HCT116 (cell line): ENCODE results near the gene SPIB. TPM values are rescaled to one million over a fixed set of nuclear protein-coding genes. Genes with fewer than 3 reads are reported as not detected.

Source experiments
- ATAC-seq: fragments of 200-7000 bp; cut with Tn5 transposase; 2 replicates; pipeline ENCODE4 v1.9.1; 2020; ENCODE audit warnings: mild to moderate bottlenecking, moderate library complexity
- BruUV-seq: library from RNA; stranded (reverse); fragments of 400-500 nt; replicated peaks from 2 replicates; lab custom pipeline; 2021; lab: Mats Ljungman, UMichigan
- CTCF ChIA-PET: fragments of 300-600 bp; sonication (Branson Sonifier 250); formaldehyde crosslinking; loops from one replicate; lab custom pipeline; 2021; ENCODE audit warnings: antibody characterized with exemption; lab: Charles Lee
- POLR2A ChIA-PET: fragments of 300-600, 350-600 bp; sonication (Branson Sonifier 250); formaldehyde crosslinking; loops from one replicate; lab custom pipeline; 2021; ENCODE audit warnings: antibody characterized with exemption; lab: Charles Lee
- RAD21 ChIA-PET, 2 experiments: fragments of 300-600 bp; sonication (Branson Sonifier 250); formaldehyde crosslinking; loops; one replicate each; lab custom pipeline; 2023; ENCODE audit warnings: low total read pairs in 2 of 2; ENCODE audit not compliant: uncharacterized antibody in 2 of 2, unreplicated experiment in 2 of 2, low non-redundant PET in 1 of 2; lab: Charles Lee
- DNase-seq: peaks from one replicate; pipeline ENCODE4 v3.0.0-alpha.2; 2010; ENCODE audit warnings: low read depth, low spot score
- H2AFZ ChIP-seq: fragments of 200-600 bp; shearing (Covaris generic), sonication (generic); 2 replicates; pipeline ENCODE4 v1.6.1; 2017; ENCODE audit warnings: low read depth, mixed run types, mixed read lengths, antibody characterized with exemption, low read length; ENCODE audit not compliant: poor library complexity, severe bottlenecking
- H3K27ac ChIP-seq: 2 replicates; pipeline ENCODE4 v1.5.1; 2012; ENCODE audit warnings: low read depth, low read length
- H3K27me3 ChIP-seq: fragments of 200-600 bp; sonication (generic); 2 replicates; pipeline ENCODE4 v1.6.1; 2016; ENCODE audit warnings: mixed run types, low read length, mixed read lengths; ENCODE audit not compliant: insufficient read depth
- H3K36me3 ChIP-seq, 2 experiments: fragments of 200-500 bp in 1 of 2; fragments of 200-600 bp in 1 of 2; sonication (Bioruptor generic) in 1 of 2; sonication (generic) in 1 of 2; 2 replicates each; pipeline versions ENCODE4 v1.5.1 to v1.6.1; 2014 to 2016; ENCODE audit warnings: low read length in 2 of 2, inconsistent platforms in 1 of 2, mixed read lengths in 1 of 2, mixed run types in 1 of 2; ENCODE audit not compliant: insufficient read depth in 2 of 2, control insufficient read depth in 1 of 2
- H3K4me1 ChIP-seq, 2 experiments: fragments of 200-600 bp in 1 of 2; sonication (generic) in 1 of 2; 2 replicates each; pipeline versions ENCODE4 v1.5.1 to v1.6.1; 2012 to 2017; ENCODE audit warnings: low read length in 2 of 2, inconsistent platforms in 1 of 2, mild to moderate bottlenecking in 1 of 2, mixed read lengths in 1 of 2, mixed run types in 1 of 2, moderate library complexity in 1 of 2; ENCODE audit not compliant: insufficient read depth in 2 of 2, control insufficient read depth in 1 of 2
- H3K4me2 ChIP-seq: fragments of 200-600 bp; sonication (generic); 2 replicates; pipeline ENCODE4 v1.6.1; 2017; ENCODE audit warnings: mixed run types, low read length, mixed read lengths
- H3K4me3 ChIP-seq, 2 experiments: fragments of 200-600 bp in 1 of 2; sonication (generic) in 1 of 2; replicated peaks in 1 of 2; 2 replicates each; pipeline ENCODE4 v1.5.1; 2011 to 2016; ENCODE audit warnings: low read length in 2 of 2, control low read depth in 1 of 2, low read depth in 1 of 2, mild to moderate bottlenecking in 1 of 2, mixed read lengths in 1 of 2, mixed run types in 1 of 2
- H3K79me2 ChIP-seq: fragments of 200-600 bp; sonication (generic); 2 replicates; pipeline ENCODE4 v1.6.1; 2017; ENCODE audit warnings: mild to moderate bottlenecking, mixed run types, low read length, moderate library complexity, mixed read lengths; ENCODE audit not compliant: insufficient read depth
- H3K9ac ChIP-seq: fragments of 200-600 bp; sonication (generic); 2 replicates; pipeline ENCODE4 v1.6.1; 2016; ENCODE audit warnings: low read length, mixed read lengths
- H3K9me2 ChIP-seq: fragments of 200-600 bp; sonication (generic), shearing (Covaris generic); 2 replicates; pipeline ENCODE4 v1.6.1; 2017; ENCODE audit warnings: mixed run types, mild to moderate bottlenecking, moderate library complexity; ENCODE audit not compliant: insufficient read depth
- H3K9me3 ChIP-seq, 2 experiments: fragments of 200-500 bp in 1 of 2; fragments of 200-600 bp in 1 of 2; sonication (Bioruptor generic) in 1 of 2; sonication (generic) in 1 of 2; 2 replicates each; pipeline ENCODE4 v1.6.1; 2014 to 2017; ENCODE audit warnings: low read length in 2 of 2, mixed read lengths in 2 of 2, inconsistent platforms in 1 of 2, low read depth in 1 of 2, mild to moderate bottlenecking in 1 of 2, mixed run types in 1 of 2, moderate library complexity in 1 of 2; ENCODE audit not compliant: control insufficient read depth in 1 of 2, insufficient read depth in 1 of 2
- H4K20me1 ChIP-seq: fragments of 200-600 bp; sonication (generic), shearing (Covaris generic); 2 replicates; pipeline ENCODE4 v1.6.1; 2017; ENCODE audit warnings: mixed run types, mild to moderate bottlenecking, moderate library complexity; ENCODE audit not compliant: insufficient read depth
- CBX3 ChIP-seq: IDR thresholded peaks from 2 replicates; pipeline ENCODE4 v1.6.1; 2012; ENCODE audit warnings: low read depth
- CEBPB ChIP-seq: IDR thresholded peaks from 2 replicates; pipeline ENCODE4 v1.6.1; 2012; ENCODE audit warnings: low read depth
- EGR1 ChIP-seq: IDR thresholded peaks from 2 replicates; pipeline ENCODE4 v1.6.1; 2012; ENCODE audit warnings: low read depth
- ELF1 ChIP-seq: IDR thresholded peaks from 2 replicates; pipeline ENCODE4 v1.6.1; 2012; ENCODE audit warnings: low read depth, borderline replicate concordance
- EZH2 ChIP-seq: fragments of 200-600 bp; sonication (generic); IDR thresholded peaks from 2 replicates; pipeline ENCODE4 v1.6.1; 2017; ENCODE audit warnings: antibody characterized with exemption, mixed run types
- JUND ChIP-seq: IDR thresholded peaks from 2 replicates; pipeline ENCODE4 v1.6.1; 2012
- MAX ChIP-seq: IDR thresholded peaks from 2 replicates; pipeline ENCODE4 v1.6.1; 2012
- POLR2A ChIP-seq: IDR thresholded peaks from 2 replicates; pipeline ENCODE4 v1.7.0; 2011; ENCODE audit warnings: borderline replicate concordance; ENCODE audit not compliant: insufficient read depth, insufficient read length; ENCODE audit errors: extremely low read depth
- POLR2AphosphoS5 ChIP-seq: IDR thresholded peaks from 2 replicates; pipeline ENCODE4 v1.6.1; 2011; ENCODE audit warnings: mild to moderate bottlenecking, low read depth, low read length, moderate library complexity
- RAD21 ChIP-seq: IDR thresholded peaks from 2 replicates; pipeline ENCODE4 v1.6.1; 2012; ENCODE audit warnings: low read depth, mild to moderate bottlenecking
- SIN3A ChIP-seq: IDR thresholded peaks from 2 replicates; pipeline ENCODE4 v1.6.1; 2012; ENCODE audit warnings: low read depth
- SRF ChIP-seq: IDR thresholded peaks from 2 replicates; pipeline ENCODE4 v1.6.1; 2012; ENCODE audit warnings: low read depth
- TCF7L2 ChIP-seq: IDR thresholded peaks from 2 replicates; pipeline ENCODE4 v1.7.0; 2011; ENCODE audit warnings: borderline replicate concordance, inconsistent platforms; ENCODE audit not compliant: insufficient read depth, insufficient read length; ENCODE audit errors: extremely low read depth
- YY1 ChIP-seq: IDR thresholded peaks from 2 replicates; pipeline ENCODE4 v1.6.1; 2011; ENCODE audit warnings: low read length, low read depth, moderate library complexity, mild to moderate bottlenecking; ENCODE audit not compliant: insufficient replicate concordance; ENCODE audit errors: extremely low read depth
- ZBTB33 ChIP-seq: IDR thresholded peaks from 2 replicates; pipeline ENCODE4 v1.6.1; 2011; ENCODE audit warnings: mild to moderate bottlenecking, low read length, moderate library complexity; ENCODE audit not compliant: insufficient replicate concordance; ENCODE audit errors: extremely low read depth
- ZFX ChIP-seq: fragments of 450-650 bp; IDR thresholded peaks from 2 replicates; pipeline ENCODE4 v1.6.1; 2017
- ZNF274 ChIP-seq: fragments of 200-500 bp; sonication (Bioruptor generic); IDR thresholded peaks from 2 replicates; pipeline ENCODE4 v1.6.1; 2014; ENCODE audit warnings: mild to moderate bottlenecking, low read depth, low read length, inconsistent platforms
- intact Hi-C: fragments of 100-400 bp; cut with micrococcal nuclease; formaldehyde crosslinking; loops from 2 replicates; pipeline ENCODE4 v1.10.0; 2022
- total RNA-seq: library from RNA; stranded (reverse); gene quantifications from one replicate; pipeline ENCODE4 v1.2.1, GENCODE V29; 2021; ENCODE audit not compliant: unreplicated experiment
- TF ChIP-seq, protein P1 (sequence below): IDR thresholded peaks from 2 replicates; pipeline ENCODE4 v1.6.1; 2012

The SPIB gene
- total RNA-seq, 1 experiment from 2014 or later, result 0.96 TPM

DNA sequence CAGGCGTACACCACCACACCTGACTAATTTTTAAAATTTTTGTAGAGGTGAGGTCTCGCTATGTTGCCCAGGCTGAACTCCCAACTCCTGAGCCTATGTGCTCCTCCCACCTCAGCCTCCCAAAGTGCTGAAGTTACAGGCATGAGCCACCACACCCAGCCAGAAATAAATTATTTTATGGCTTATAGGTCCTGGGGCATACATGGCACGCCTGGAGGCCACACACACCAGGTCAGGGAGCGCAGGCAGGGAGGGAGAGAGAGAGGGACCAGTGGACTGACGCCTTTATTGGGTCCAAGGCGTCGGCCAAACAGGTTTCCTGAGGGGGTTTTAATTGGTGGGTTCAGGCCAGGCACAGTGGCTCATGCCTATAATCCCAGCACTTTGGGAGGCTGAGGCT is 6.8 kb downstream of the SPIB start:
- Histone ChIP-seq H3K27me3 (no peaks in the 10 kb centered on the region), H3K4me2 (no peak overlapping the region), H3K9me3 (no peaks in the 10 kb centered on the region), H3K9ac (no peak overlapping the region), H3K9me2 (no peaks in the 10 kb centered on the region), H3K4me1 (no peaks in the 10 kb centered on the region), H3K27ac (no peak overlapping the region), H2AFZ (no peak overlapping the region), H4K20me1 (no peaks in the 10 kb centered on the region), H3K36me3 (no peaks in the 10 kb centered on the region), H3K79me2 (no peaks in the 10 kb centered on the region), H3K4me3 (no peak overlapping the region)
- RAD21 ChIA-PET, result no interaction called here
- TF ChIP-seq ZFX, result no peak
- no peak for TF ChIP-seq ZNF274
- no peak for TF ChIP-seq TCF7L2
- TF ChIP-seq, protein P1, sequence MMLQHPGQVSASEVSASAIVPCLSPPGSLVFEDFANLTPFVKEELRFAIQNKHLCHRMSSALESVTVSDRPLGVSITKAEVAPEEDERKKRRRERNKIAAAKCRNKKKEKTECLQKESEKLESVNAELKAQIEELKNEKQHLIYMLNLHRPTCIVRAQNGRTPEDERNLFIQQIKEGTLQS, result no peak
- TF ChIP-seq CBX3, result no peak
- TF ChIP-seq POLR2AphosphoS5, result no peak
- no peak for TF ChIP-seq ELF1
- TF ChIP-seq MAX, result no peak
- TF ChIP-seq SIN3A, result no peak
- no peak for TF ChIP-seq EZH2
- no peak for TF ChIP-seq EGR1
- TF ChIP-seq YY1, result no peak
- no peak for TF ChIP-seq JUND
- no peak for TF ChIP-seq CEBPB
- no peak for TF ChIP-seq SRF
- no peak for TF ChIP-seq POLR2A
- TF ChIP-seq RAD21, result no peak
- TF ChIP-seq ZBTB33, result no peak
- intact Hi-C loops, result no loop called here
- CTCF ChIA-PET, result no interaction called here
- no TSS peak for BruUV-seq
- POLR2A ChIA-PET, result no interaction called here
- ATAC-seq (no peak), DNase-seq (no peak)
